Glutamatergic neuron (in vitro differentiated cells): ENCODE results near the gene EIF3M. TPM values are rescaled to one million over a fixed set of nuclear protein-coding genes. Genes with fewer than 3 reads are reported as not detected.
A peak's percentile ranks its signal among the peaks of the same experiment; 100 is the strongest.

Source experiments
- DNase-seq: peaks from one replicate; pipeline ENCODE4 v3.0.0; 2022
- H3K27ac Mint-ChIP-seq: one replicate; pipeline ENCODE4 v1.8.0; 2020; ENCODE audit warnings: mild to moderate bottlenecking, mixed read lengths, inconsistent platforms; ENCODE audit not compliant: unreplicated experiment
- H3K27me3 Mint-ChIP-seq: one replicate; pipeline ENCODE4 v1.8.0; 2020; ENCODE audit warnings: mild to moderate bottlenecking, moderate library complexity, mixed read lengths, inconsistent platforms; ENCODE audit not compliant: unreplicated experiment
- H3K36me3 Mint-ChIP-seq: one replicate; pipeline ENCODE4 v1.8.0; 2020; ENCODE audit warnings: mild to moderate bottlenecking, mixed read lengths, inconsistent platforms; ENCODE audit not compliant: unreplicated experiment
- H3K4me1 Mint-ChIP-seq: one replicate; pipeline ENCODE4 v1.8.0; 2020; ENCODE audit warnings: mild to moderate bottlenecking, low read depth, mixed read lengths, inconsistent platforms; ENCODE audit not compliant: unreplicated experiment
- H3K4me3 Mint-ChIP-seq: one replicate; pipeline ENCODE4 v1.8.0; 2020; ENCODE audit warnings: mild to moderate bottlenecking, mixed read lengths, inconsistent platforms; ENCODE audit not compliant: unreplicated experiment
- H3K9me3 Mint-ChIP-seq: one replicate; pipeline ENCODE4 v1.8.0; 2020; ENCODE audit warnings: mild to moderate bottlenecking, moderate library complexity, mixed read lengths, inconsistent platforms; ENCODE audit not compliant: unreplicated experiment
- total RNA-seq: library from RNA; stranded (reverse); fragmentation: NEBNext Ultra II Directional; extraction: Animal tissue kit (Norgen Biotek cat#: 25700); gene quantifications from one replicate; pipeline ENCODE4 v1.2.1, GENCODE V29; 2021; ENCODE audit not compliant: unreplicated experiment
- TF ChIP-seq, protein P1 (sequence below): fragments of 200-600 bp; sonication (generic); IDR thresholded peaks from one replicate; pipeline ENCODE4 v1.5.0; 2021; ENCODE audit not compliant: partially characterized antibody, unreplicated experiment

The EIF3M gene
- total RNA-seq, 1 donor from 2014 or later = 135 TPM

DNA sequence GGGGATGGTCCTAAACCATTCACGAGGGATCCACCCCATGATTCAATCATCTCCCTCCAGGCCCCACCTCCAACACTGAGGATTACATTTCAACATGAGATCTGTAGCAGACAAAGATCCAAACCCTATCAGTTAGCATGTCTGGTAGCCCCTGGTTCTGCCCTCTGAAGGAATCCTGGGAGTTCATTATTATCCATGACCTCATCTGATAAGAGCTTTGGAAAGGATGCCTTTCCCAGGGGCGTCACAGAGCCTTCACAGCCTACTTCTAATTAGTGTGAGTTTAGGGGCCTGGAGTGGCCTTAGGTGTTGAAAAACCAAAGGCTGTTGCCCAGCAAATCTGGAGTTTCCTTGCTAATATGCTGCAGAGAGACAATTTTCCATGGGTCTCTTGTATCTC, 8.6 kb upstream of the EIF3M start:
- H3K27ac Mint-ChIP-seq = no peak overlapping the region
- H3K36me3 Mint-ChIP-seq = no peaks in the 10 kb centered on the region
- DNase-seq = no peak

DNA sequence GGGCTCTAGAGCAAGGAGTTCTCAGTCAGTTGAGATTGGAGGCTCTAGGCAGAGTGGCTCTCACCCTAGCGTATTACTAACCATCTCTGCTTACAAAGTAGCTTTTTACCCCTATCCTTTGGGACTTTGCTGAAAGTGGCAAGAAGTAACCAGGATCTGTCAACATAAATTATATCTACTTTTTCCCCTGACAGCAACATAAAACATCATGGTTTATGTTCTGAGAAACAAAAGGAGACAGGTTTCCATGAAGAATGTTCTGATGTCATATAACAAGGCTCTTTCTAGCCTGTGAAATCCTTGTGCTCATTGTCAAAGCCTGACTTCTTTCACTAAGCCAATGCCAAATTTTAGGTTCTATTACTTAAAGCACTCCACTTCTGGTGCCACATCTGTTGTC, 7.2 kb upstream of the EIF3M start:
- Mint-ChIP-seq H3K27me3 (peaks cover 3% of the 10 kb centered on the region), H3K4me3 (no peak overlapping the region), H3K9me3 (peaks cover 2% of the 10 kb centered on the region), H3K27ac (no peak overlapping the region), H3K36me3 (no peaks in the 10 kb centered on the region), H3K4me1 (no peaks in the 10 kb centered on the region)
- DNase-seq = no peak
- TF ChIP-seq, protein P1, sequence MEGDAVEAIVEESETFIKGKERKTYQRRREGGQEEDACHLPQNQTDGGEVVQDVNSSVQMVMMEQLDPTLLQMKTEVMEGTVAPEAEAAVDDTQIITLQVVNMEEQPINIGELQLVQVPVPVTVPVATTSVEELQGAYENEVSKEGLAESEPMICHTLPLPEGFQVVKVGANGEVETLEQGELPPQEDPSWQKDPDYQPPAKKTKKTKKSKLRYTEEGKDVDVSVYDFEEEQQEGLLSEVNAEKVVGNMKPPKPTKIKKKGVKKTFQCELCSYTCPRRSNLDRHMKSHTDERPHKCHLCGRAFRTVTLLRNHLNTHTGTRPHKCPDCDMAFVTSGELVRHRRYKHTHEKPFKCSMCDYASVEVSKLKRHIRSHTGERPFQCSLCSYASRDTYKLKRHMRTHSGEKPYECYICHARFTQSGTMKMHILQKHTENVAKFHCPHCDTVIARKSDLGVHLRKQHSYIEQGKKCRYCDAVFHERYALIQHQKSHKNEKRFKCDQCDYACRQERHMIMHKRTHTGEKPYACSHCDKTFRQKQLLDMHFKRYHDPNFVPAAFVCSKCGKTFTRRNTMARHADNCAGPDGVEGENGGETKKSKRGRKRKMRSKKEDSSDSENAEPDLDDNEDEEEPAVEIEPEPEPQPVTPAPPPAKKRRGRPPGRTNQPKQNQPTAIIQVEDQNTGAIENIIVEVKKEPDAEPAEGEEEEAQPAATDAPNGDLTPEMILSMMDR = no peak

More for the DNA sequence above, 8.6 kb upstream of the EIF3M start:
- peaks cover 3% of the 10 kb centered on the region for H3K27me3 Mint-ChIP-seq
- H3K9me3 Mint-ChIP-seq = peaks cover 2% of the 10 kb centered on the region
- TF ChIP-seq, protein P1 = no peak
- no peaks in the 10 kb centered on the region for H3K4me1 Mint-ChIP-seq
- H3K4me3 Mint-ChIP-seq = no peak overlapping the region

DNA sequence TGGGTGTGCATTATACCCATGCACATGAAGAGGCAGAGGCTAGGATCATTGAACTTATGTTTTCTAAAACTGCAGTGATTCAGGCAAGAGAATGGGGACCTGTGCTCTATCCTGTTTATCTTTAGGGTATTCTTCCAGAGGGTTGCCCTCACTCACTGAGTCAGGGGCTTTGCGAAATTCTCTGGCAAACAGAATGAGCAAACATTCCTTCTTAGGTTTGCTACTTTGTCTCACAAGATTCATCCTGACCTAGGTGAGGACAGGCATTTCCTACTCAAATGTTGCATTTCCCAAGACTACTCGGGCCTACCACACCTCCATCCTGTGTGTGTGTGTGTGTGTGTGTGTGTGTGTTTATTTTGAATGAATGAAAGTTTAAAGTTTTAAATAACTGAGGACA, 2.7 kb upstream of the EIF3M start:
- Mint-ChIP-seq H3K27ac (no peak overlapping the region), H3K9me3 (peaks cover 2% of the 10 kb centered on the region), H3K4me1 (peaks cover 4% of the 10 kb centered on the region), H3K36me3 (no peaks in the 10 kb centered on the region), H3K4me3 (no peak overlapping the region), H3K27me3 (peaks cover 2% of the 10 kb centered on the region)
- TF ChIP-seq, protein P1 = no peak
- no peak for DNase-seq

DNA sequence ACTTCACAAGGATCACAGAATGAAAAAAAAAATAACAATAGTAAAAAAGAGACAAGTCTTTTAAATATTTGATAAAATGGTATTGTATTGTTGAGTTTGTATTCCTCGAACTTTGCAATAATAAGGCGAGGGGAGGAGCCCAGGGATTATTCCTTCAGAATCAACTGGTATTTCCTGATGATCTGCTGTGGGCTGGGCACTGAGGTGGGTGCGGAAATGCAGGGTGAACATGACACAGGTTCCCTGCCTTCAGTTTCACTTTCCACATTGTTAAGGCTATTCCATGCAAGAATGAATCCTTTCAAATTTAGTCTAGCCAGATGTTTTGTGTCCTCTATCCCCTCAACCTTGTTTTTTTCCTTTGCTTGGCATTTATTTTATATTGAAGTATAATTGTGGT, 2.1 kb upstream of the EIF3M start:
- no peak overlapping the region for H3K27ac Mint-ChIP-seq
- H3K9me3 Mint-ChIP-seq = peaks cover 2% of the 10 kb centered on the region
- peaks cover 5% of the 10 kb centered on the region for H3K4me1 Mint-ChIP-seq
- no peak for DNase-seq
- H3K36me3 Mint-ChIP-seq = no peaks in the 10 kb centered on the region
- TF ChIP-seq, protein P1 = no peak
- H3K27me3 Mint-ChIP-seq = peaks cover 2% of the 10 kb centered on the region
- no peak overlapping the region for H3K4me3 Mint-ChIP-seq

DNA sequence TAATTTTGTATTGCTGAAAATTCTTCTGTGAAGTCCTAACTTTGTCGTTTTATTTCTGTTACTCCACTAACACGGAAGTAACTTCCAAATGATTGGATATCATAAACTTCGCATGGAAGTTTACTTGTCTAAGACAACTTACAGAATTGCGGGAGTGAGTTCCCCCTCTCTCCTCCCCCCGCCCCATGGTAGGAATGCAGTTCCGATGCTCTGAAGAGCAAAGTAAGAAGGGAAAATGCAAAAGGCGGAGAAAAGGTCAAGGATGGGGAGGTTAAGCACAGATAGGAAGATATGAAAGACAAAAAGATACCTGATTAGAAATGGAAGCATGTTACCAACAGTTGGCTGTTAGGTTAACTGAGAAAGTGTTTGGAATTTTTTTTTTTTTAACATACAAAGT, 1.3 kb downstream of the EIF3M start:
- Mint-ChIP-seq H3K27me3 (peaks cover 2% of the 10 kb centered on the region), H3K4me1 (peaks cover 7% of the 10 kb centered on the region), H3K27ac (peak overlapping the region; percentile 41), H3K4me3 (peak overlapping the region; percentile 98), H3K9me3 (peaks cover 2% of the 10 kb centered on the region), H3K36me3 (no peaks in the 10 kb centered on the region)
- no peak for DNase-seq
- TF ChIP-seq, protein P1 = no peak
